Measurements from ENCODE around the gene TTC12. TPM values are rescaled to one million over a fixed set of nuclear protein-coding genes. Genes with fewer than 3 reads are reported as not detected.

TTC12 gene
- total RNA-seq, 4 donors from 2014 or later: 10.8 to 23.5 (median 17.2) TPM

DNA sequence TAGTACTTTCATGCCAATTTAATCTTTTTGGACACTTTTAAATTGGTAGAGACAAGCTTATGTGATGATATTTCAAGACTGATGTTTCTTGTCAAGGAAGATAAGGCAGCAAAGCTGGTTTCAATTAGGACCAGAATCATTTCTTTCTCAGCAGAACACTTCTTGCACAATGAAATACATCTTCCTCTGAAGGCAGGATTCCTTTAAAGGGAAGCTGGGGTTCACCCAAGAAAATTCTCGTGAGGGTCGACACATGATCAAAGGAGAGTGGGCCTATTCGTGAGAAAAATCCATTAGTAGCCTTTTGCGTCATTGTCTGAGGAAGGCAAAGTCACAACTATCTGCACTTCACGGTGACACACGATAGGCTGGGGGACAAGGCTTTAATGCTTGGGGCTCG, 17.6 kb downstream of the TTC12 start:
- no peak for ATAC-seq
- WGBS, 2 donors (ENCODE audit: low coverage in 1 of 2): 63 to 82% methylated on average over 3 to 6 of the region's 7 CpGs
- Histone ChIP-seq H3K36me3 (peaks cover 0 to 98% of the 10 kb centered on the region in 2 donors), H3K27me3 (no peaks in the 10 kb centered on the region), H3K4me3 (no peak overlapping the region), H3K27ac (no peak overlapping the region), H3K9me3 (peaks cover 0 to 8% (median 0%) of the 10 kb centered on the region in 3 donors), H3K4me1 (no peaks in the 10 kb centered on the region)
- TF ChIP-seq POLR2AphosphoS5 (IDR thresholded peaks at IDR 0.05): no peak
- no peak for TF ChIP-seq EP300 (IDR thresholded peaks at IDR 0.05)
- TF ChIP-seq, protein P1, sequence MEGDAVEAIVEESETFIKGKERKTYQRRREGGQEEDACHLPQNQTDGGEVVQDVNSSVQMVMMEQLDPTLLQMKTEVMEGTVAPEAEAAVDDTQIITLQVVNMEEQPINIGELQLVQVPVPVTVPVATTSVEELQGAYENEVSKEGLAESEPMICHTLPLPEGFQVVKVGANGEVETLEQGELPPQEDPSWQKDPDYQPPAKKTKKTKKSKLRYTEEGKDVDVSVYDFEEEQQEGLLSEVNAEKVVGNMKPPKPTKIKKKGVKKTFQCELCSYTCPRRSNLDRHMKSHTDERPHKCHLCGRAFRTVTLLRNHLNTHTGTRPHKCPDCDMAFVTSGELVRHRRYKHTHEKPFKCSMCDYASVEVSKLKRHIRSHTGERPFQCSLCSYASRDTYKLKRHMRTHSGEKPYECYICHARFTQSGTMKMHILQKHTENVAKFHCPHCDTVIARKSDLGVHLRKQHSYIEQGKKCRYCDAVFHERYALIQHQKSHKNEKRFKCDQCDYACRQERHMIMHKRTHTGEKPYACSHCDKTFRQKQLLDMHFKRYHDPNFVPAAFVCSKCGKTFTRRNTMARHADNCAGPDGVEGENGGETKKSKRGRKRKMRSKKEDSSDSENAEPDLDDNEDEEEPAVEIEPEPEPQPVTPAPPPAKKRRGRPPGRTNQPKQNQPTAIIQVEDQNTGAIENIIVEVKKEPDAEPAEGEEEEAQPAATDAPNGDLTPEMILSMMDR (IDR thresholded peaks at IDR 0.05): no peak
- TF ChIP-seq POLR2A (IDR thresholded peaks at IDR 0.05): no peak

DNA sequence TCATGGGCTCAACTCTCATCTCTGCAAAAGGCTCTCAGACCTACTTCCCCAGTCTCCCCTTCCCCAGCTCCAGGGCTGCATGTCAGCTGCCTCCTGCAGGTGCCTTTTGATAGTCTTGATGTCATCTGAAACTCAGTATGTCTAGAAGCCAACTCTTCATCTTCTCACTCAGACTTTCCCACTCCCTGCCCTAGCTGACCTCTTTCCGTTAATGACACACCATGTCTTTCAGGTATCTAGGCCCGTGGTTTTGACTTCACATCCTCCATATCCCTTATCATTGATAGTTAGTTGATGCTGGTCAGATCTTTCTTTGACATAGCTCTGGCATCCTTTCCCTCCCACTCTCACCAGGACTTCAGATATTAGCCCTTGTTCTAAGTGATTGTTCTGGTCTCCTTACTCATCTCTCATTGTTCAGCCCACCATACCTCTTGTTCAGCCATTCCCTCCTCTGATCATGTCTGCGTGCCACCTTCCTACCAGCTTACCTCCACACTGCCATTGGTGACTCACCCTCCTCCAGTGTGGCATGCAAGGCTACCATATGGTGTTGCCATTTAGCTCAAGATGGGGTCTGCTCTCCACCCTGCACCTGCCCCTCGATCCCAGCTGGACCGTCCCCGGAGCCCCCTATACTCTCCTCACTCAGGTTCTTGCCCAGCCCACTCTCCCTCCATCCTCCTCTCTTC, 18.4 kb downstream of the TTC12 start:
- no peak overlapping the region for H3K27ac ChIP-seq
- peaks cover 0 to 98% of the 10 kb centered on the region in 2 donors for H3K36me3 ChIP-seq
- H3K27me3 ChIP-seq: no peaks in the 10 kb centered on the region
- H3K9me3 ChIP-seq: peaks cover 0 to 9% (median 0%) of the 10 kb centered on the region in 3 donors
- H3K4me1 ChIP-seq: no peaks in the 10 kb centered on the region
- TF ChIP-seq EP300 (IDR thresholded peaks at IDR 0.05) (no peak), POLR2A (IDR thresholded peaks at IDR 0.05) (no peak), POLR2AphosphoS5 (IDR thresholded peaks at IDR 0.05) (no peak)
- TF ChIP-seq, protein P1 (IDR thresholded peaks at IDR 0.05): no peak
- H3K4me3 ChIP-seq: no peak overlapping the region
- 89 to 95% methylated on average over 6 of the region's 6 CpGs for WGBS, 2 donors (ENCODE audit: low coverage in 1 of 2)
- ATAC-seq: no peak

DNA sequence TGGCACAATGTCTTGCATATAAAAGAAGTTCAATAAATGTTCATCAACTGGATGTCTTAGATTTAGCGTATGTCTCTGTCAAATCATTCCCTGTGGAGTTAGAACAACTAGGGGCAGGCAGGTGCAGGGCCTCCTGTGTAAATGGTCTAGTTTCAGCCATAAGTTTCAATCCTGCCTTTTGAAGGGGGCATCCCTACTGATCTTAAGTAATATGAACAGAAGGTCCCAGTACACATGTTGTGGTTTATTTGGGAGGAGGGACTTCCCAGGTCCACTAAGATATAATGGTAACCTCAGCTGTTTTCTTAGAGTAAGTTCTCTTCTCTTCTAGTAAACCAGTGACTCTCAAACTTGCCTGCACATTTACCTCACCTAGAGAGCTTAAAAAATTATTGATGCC, 19.8 kb downstream of the TTC12 start:
- Histone ChIP-seq H3K27ac (no peak overlapping the region), H3K27me3 (no peaks in the 10 kb centered on the region), H3K4me3 (no peak overlapping the region), H3K36me3 (peaks cover 0 to 99% of the 10 kb centered on the region in 2 donors), H3K9me3 (peaks cover 0 to 9% (median 0%) of the 10 kb centered on the region in 3 donors), H3K4me1 (no peaks in the 10 kb centered on the region)
- 100% methylated on average over 1 of the region's 1 CpG; no CpG with 5 or more reads in 1 of the 2 donors for WGBS, 2 donors (ENCODE audit: low coverage in 1 of 2)
- TF ChIP-seq POLR2A (IDR thresholded peaks at IDR 0.05) (no peak), POLR2AphosphoS5 (IDR thresholded peaks at IDR 0.05) (no peak), EP300 (IDR thresholded peaks at IDR 0.05) (no peak)
- TF ChIP-seq, protein P1 (IDR thresholded peaks at IDR 0.05): no peak
- no peak for ATAC-seq

DNA sequence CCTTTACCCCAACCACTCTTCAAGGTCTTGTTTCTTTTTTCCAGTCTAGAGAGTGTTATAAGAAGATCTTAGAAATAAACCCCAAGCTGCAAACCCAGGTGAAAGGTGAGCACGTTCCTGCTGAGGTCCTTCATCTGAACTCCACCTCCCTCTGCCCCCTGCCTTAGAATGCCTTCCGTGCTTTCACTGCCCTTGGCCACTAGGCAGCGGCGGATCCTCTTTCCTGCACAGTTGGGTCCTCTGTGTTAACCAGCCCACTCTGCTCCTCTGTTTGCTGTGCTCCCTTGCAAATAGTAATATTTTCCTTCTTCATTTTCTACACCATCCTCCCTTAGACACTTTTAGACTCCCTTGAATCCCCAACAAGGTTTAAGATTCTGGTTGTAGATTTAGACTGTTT, 24.3 kb downstream of the TTC12 start:
- 77 to 79% methylated on average over 4 of the region's 4 CpGs for WGBS, 2 donors (ENCODE audit: low coverage in 1 of 2)
- Histone ChIP-seq H3K4me1 (no peaks in the 10 kb centered on the region), H3K27ac (no peak overlapping the region), H3K27me3 (no peaks in the 10 kb centered on the region), H3K4me3 (no peak overlapping the region), H3K36me3 (peaks cover 0 to 100% of the 10 kb centered on the region in 2 donors), H3K9me3 (peaks cover 0 to 9% (median 0%) of the 10 kb centered on the region in 3 donors)
- TF ChIP-seq EP300 (IDR thresholded peaks at IDR 0.05) (no peak), POLR2AphosphoS5 (IDR thresholded peaks at IDR 0.05) (no peak), POLR2A (IDR thresholded peaks at IDR 0.05) (no peak)
- TF ChIP-seq, protein P1 (IDR thresholded peaks at IDR 0.05): no peak
- no peak for ATAC-seq
